Panc1 (cell line): Measurements from ENCODE around the gene WFIKKN2. TPM values are rescaled to one million over a fixed set of nuclear protein-coding genes. Genes with fewer than 3 reads are reported as not detected.

Experiments
- ATAC-seq: fragments of 200-7000 bp; cut with Tn5 transposase; 2 replicates; pipeline ENCODE4 v1.9.1; 2020; ENCODE audit warnings: mild to moderate bottlenecking, moderate library complexity
- BruUV-seq: library from RNA; stranded (reverse); fragments of 400-500 nt; replicated peaks from 2 replicates; lab custom pipeline; 2021; lab: Mats Ljungman, UMichigan
- CTCF ChIA-PET: fragments of 300-600 bp; sonication (Branson Sonifier 250); formaldehyde crosslinking; loops from one replicate; lab custom pipeline; 2022; ENCODE audit warnings: antibody characterized with exemption; lab: Charles Lee
- POLR2A ChIA-PET: fragments of 300-600 bp; sonication (Branson Sonifier 250); formaldehyde crosslinking; loops from one replicate; lab custom pipeline; 2022; ENCODE audit warnings: antibody characterized with exemption; lab: Charles Lee
- DNase-seq: peaks from one replicate; pipeline ENCODE4 v3.0.0-alpha.2; 2010; ENCODE audit warnings: low read depth, low spot score
- H3K27ac ChIP-seq: 2 replicates; pipeline ENCODE4 v1.5.1; 2011; ENCODE audit warnings: mild to moderate bottlenecking, low read length, inconsistent platforms
- H3K27me3 ChIP-seq: fragments of 200-500 bp; sonication (Bioruptor generic); 2 replicates; pipeline ENCODE4 v1.6.0; 2014; ENCODE audit warnings: low read length, inconsistent platforms; ENCODE audit not compliant: control insufficient read depth, insufficient read depth
- H3K36me3 ChIP-seq: fragments of 200-500 bp; sonication (Bioruptor generic); 2 replicates; pipeline ENCODE4 v1.5.1; 2014; ENCODE audit warnings: inconsistent platforms, mild to moderate bottlenecking, low read length, moderate library complexity; ENCODE audit not compliant: control insufficient read depth, insufficient read depth
- H3K4me1 ChIP-seq: 2 replicates; pipeline ENCODE4 v1.5.1; 2011; ENCODE audit warnings: inconsistent platforms, mild to moderate bottlenecking, low read length, moderate library complexity; ENCODE audit not compliant: control insufficient read depth, insufficient read depth
- H3K4me3 ChIP-seq, 2 experiments: 2 replicates each; pipeline ENCODE4 v1.5.1; 2011 to 2012; ENCODE audit warnings: low read depth in 2 of 2, low read length in 2 of 2, mild to moderate bottlenecking in 2 of 2, inconsistent platforms in 1 of 2, moderate library complexity in 1 of 2
- H3K9me3 ChIP-seq: fragments of 200-500 bp; sonication (Bioruptor generic); 2 replicates; pipeline ENCODE4 v1.5.1; 2014; ENCODE audit warnings: low read depth, mild to moderate bottlenecking, inconsistent platforms, low read length, moderate library complexity; ENCODE audit not compliant: control insufficient read depth, insufficient read depth
- POLR2AphosphoS5 ChIP-seq: IDR thresholded peaks from 2 replicates; pipeline ENCODE4 v1.6.1; 2012; ENCODE audit warnings: mild to moderate bottlenecking, low read depth, low read length, moderate library complexity
- REST ChIP-seq, 2 experiments: IDR thresholded peaks; 2 replicates each; pipeline ENCODE4 v1.6.1; 2011 to 2012; ENCODE audit warnings: low read depth in 2 of 2, control low read depth in 1 of 2, low read length in 1 of 2, mild to moderate bottlenecking in 1 of 2, moderate library complexity in 1 of 2; ENCODE audit not compliant: insufficient read depth in 1 of 2
- SIN3A ChIP-seq: IDR thresholded peaks from 2 replicates; pipeline ENCODE4 v1.6.1; 2012; ENCODE audit warnings: low read depth, mild to moderate bottlenecking, low read length, moderate library complexity, borderline replicate concordance; ENCODE audit not compliant: insufficient read depth
- TCF7L2 ChIP-seq: IDR thresholded peaks from 2 replicates; pipeline ENCODE4 v1.6.1; 2011; ENCODE audit warnings: mild to moderate bottlenecking, low read depth, low read length, inconsistent platforms
- in situ Hi-C: cut with HindIII; loops from 2 replicates; pipeline ENCODE4 v1.10.0; 2016; ENCODE audit warnings: low sequenced_read_pairs, low pct_unique_long_range_greater_than_20kb
- intact Hi-C: fragments of 100-400 bp; cut with micrococcal nuclease; formaldehyde crosslinking; loops from one replicate; pipeline ENCODE4 v1.10.0; 2022; ENCODE audit not compliant: unreplicated experiment
- total RNA-seq: library from RNA; stranded (reverse); gene quantifications from one replicate; pipeline ENCODE4 v1.2.1, GENCODE V29; 2021; ENCODE audit not compliant: unreplicated experiment
- TF ChIP-seq, protein P1 (sequence below): fragments of 450-650 bp; IDR thresholded peaks from 2 replicates; pipeline ENCODE4 v1.5.1; 2017; ENCODE audit warnings: mild to moderate bottlenecking

The WFIKKN2 gene
- total RNA-seq, 1 experiment from 2014 or later, result 0.05 TPM

- POLR2A ChIA-PET, result no interaction called here
- no TSS peak for BruUV-seq
- in situ Hi-C loops, result no loop called here
- no peaks in the 10 kb centered on the region for H3K9me3 ChIP-seq
- intact Hi-C loops, result no loop called here
- no peak overlapping the region for H3K27ac ChIP-seq
- ATAC-seq (no peak), DNase-seq (no peak)
- CTCF ChIA-PET, result no interaction called here
- TF ChIP-seq SIN3A (no peak), REST (IDR thresholded peaks at IDR 0.05; ENCODE audit: insufficient read depth in 1 of 2, low read depth in 2 of 2, low read length in 1 of 2) (no peak), TCF7L2 (no peak), POLR2AphosphoS5 (no peak)
- TF ChIP-seq, protein P1, sequence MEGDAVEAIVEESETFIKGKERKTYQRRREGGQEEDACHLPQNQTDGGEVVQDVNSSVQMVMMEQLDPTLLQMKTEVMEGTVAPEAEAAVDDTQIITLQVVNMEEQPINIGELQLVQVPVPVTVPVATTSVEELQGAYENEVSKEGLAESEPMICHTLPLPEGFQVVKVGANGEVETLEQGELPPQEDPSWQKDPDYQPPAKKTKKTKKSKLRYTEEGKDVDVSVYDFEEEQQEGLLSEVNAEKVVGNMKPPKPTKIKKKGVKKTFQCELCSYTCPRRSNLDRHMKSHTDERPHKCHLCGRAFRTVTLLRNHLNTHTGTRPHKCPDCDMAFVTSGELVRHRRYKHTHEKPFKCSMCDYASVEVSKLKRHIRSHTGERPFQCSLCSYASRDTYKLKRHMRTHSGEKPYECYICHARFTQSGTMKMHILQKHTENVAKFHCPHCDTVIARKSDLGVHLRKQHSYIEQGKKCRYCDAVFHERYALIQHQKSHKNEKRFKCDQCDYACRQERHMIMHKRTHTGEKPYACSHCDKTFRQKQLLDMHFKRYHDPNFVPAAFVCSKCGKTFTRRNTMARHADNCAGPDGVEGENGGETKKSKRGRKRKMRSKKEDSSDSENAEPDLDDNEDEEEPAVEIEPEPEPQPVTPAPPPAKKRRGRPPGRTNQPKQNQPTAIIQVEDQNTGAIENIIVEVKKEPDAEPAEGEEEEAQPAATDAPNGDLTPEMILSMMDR, result no peak
- peaks cover 4% of the 10 kb centered on the region; the same call in 1 of the 2 replicates for H3K4me1 ChIP-seq
- no peak overlapping the region for H3K4me3 ChIP-seq
- no peaks in the 10 kb centered on the region for H3K27me3 ChIP-seq
- H3K36me3 ChIP-seq, result no peaks in the 10 kb centered on the region
Measured at GRCh38 chr17:50800196-50800700, 35.1 kb upstream of the WFIKKN2 start.

GRCh38 chr17:50802609-50803571 lies 32.5 kb upstream of the WFIKKN2 start:
- Histone ChIP-seq H3K9me3 (no peaks in the 10 kb centered on the region), H3K4me1 (peaks cover 4% of the 10 kb centered on the region; the same call in 1 of the 2 replicates), H3K4me3 (no peak overlapping the region), H3K27ac (no peak overlapping the region), H3K36me3 (no peaks in the 10 kb centered on the region), H3K27me3 (no peaks in the 10 kb centered on the region)
- DNase-seq (no peak), ATAC-seq (no peak)
- intact Hi-C loops, result no loop called here
- no peak for TF ChIP-seq SIN3A
- BruUV-seq, result no TSS peak
- ChIA-PET CTCF (interaction anchor here (0.6 kb wide), 1 partner anchor 38 kb away, joined by 3 read pairs; no protein-coding TSS in a partner anchor), POLR2A (interaction anchor here (0.6 kb wide), 1 partner anchor 63 kb away, joined by 3 read pairs; the partner anchor contains the start of gene TOB1)
- in situ Hi-C loops, result no loop called here

DNA sequence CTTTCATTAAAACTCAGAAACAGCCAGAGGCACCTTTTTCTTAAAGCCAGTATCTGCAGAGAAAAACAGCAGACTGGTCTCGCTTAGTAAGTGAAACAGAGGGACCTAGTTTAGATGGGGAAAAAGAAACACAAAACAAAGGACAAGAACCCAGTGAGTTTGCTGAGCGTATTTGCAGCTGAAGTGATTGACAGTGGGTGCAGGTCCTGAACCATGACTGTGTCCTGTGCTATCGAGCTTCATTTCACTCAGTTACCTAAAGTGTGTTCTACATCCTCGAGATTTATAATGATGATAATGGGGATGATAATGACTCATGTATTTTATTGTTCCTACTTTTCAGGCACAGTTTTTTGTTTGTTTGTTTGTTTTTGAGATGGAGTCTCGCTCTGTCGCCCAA lies 31.7 kb upstream of the WFIKKN2 start:
- intact Hi-C loops, result no loop called here
- no peaks in the 10 kb centered on the region for H3K27me3 ChIP-seq
- H3K4me3 ChIP-seq, result no peak overlapping the region
- TF ChIP-seq POLR2AphosphoS5, result no peak
- no peak for TF ChIP-seq TCF7L2
- TF ChIP-seq, protein P1, result no peak
- no peak for TF ChIP-seq REST (IDR thresholded peaks at IDR 0.05; ENCODE audit: insufficient read depth in 1 of 2, low read depth in 2 of 2, low read length in 1 of 2)
- no peak for TF ChIP-seq SIN3A
- H3K9me3 ChIP-seq, result no peaks in the 10 kb centered on the region
- peaks cover 4% of the 10 kb centered on the region; the same call in 1 of the 2 replicates for H3K4me1 ChIP-seq
- no peak overlapping the region for H3K27ac ChIP-seq
- H3K36me3 ChIP-seq, result no peaks in the 10 kb centered on the region
- POLR2A ChIA-PET, result no interaction called here
- in situ Hi-C loops, result no loop called here
- BruUV-seq, result no TSS peak
- no peak for DNase-seq
- CTCF ChIA-PET, result no interaction called here
- no peak for ATAC-seq
